Activated T-helper 1 cell treated with anti-CD3 and anti-CD28 coated beads, Interleukin-2, amount 50 U/mL, for 16 hours (primary cell): ENCODE data around the gene ALOX15B.
"Not testable (repeated sequence)": the region's sequence is repeated elsewhere in the genome, so short reads cannot be mapped to it uniquely, and the experiment has no call there.

ENCODE experiments used
- DNase-seq, 2 donors: peaks; one replicate each; pipeline ENCODE4 v3.0.0-alpha.2; 2020; ENCODE audit warnings: low read depth in 1 of 2, low spot score in 1 of 2

ALOX15B gene

DNA sequence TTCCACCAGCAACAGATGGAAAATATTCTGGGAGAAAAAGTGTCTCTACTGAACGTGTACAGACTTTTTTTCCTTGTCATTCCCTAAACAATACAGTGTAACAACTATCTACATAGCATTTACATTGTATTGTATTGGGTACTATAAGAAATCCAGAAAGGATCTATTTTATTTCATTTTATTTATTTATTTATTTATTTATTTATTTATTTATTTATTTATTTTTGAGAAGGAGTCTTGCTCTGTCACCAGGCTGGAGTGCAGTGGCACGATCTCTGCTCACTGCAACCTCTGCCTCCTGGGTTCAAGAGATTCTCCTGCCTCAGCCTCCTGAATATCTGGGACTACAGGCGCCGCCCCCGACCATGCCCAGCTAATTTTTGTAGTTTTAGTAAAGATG, 39.1 kb downstream of the ALOX15B start:
- DNase-seq: not testable (repeated sequence)

DNA sequence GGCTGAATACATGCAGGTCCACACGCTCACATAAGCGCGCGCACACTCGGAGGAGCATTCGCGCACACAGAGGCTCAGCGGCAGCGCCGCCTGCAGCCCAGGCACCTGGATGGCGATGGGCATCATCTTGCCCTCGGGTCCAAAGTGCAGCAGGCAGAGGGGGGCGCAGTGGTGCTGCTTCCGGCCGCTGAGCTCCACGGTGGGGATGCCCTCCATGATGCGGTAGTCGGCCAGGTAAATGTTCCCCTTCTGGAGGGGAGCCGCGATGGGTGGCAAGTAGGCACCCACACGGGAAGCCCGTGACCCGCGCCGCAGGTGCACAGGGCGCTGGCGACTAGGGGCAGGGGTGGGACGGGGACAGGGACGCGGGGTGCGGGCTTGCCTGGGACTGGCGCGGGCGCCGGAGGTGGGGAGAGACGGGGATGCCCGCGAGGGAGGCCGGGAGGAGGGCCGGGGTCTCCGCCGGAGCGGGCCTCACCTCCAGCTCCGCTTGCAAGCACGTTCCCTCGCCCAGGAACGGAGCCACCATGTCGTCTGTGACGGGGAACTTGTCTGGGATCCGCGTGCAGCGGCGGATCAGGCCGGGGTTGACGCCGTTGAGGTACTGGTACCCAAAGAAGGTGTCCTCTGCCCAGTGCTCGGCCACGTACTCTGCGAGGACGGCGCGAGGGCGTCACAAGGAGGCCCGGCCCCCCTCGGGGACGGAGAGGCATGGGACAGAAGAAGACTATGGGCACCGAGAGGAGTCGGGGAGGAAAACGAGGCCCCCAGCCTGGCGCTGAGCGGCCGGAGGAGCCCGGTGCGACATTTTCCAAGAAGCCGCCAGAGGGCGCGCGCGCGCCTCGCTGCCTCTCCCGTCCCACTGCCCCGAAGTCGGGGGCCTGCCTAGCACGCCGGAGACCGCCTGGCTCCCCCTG, 40.7 kb downstream of the ALOX15B start:
- peak; percentile 59 to 71 for DNase-seq

DNA sequence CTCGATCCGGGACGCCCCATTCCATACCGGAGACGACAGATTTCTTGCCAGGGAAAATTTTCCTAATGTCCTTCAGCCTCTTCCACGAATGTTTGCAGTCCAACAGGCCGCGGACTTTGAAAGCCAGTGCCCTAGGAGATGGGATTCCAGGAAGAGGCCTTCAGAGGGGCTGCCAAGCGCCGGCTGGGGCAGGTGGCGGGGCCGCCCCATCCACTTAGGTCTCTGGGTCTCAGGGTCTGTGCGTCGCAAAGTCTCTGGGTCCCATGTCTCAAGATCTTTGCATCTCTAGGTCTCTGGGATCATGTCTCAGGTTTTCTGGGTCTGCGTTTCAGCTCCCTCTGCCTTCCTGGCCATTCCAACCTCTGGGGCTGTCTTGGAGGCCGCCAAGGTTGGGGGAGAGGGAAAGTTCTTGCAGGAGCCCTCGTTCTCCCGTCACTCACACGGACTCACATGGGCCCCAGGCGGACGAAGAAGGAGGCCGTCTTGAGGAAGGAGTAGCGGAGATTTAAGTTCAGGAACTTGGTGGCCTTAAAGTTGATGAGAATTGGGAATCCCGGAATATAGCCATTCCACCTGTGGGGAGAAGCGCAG, 41.4 kb downstream of the ALOX15B start:
- DNase-seq: no peak

DNA sequence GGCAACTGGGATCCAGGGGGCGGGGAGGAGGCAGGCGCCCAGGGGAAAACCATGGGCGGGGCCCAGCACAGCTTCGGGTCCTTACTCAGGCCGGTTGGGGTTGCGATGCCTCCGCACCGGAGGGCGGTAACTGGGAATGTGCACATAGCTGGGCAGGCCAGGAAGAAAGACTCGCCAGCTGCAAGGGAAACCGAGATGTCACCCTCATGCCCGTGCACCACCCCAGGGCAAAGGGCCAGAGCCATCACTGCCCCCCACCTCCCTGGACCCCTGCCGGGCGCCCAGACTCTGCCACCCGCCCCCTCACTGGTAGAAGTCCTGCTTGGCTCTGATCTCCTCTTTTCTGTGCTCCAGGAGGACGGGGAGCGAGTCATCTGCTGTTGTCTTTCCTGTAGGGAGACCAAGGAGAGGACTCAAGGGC, 42.0 kb downstream of the ALOX15B start:
- DNase-seq: no peak

DNA sequence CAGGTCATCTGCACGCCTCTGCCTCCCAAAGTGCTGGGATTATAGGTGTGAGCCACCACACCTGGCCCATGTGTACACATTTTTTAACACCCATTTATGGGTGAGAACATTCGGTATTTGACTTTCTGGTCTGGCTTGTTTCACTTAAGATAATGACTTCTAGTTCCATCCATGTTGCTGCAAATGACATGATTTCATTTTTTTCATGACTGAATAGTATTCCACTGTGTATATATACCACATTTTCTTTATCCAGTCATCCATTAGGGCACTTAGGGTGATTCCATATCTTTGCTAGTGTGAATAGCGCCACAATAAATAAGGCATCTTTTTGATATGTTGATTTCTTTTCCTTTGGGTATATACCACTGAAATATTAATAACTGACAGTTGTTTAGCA, 43.0 kb downstream of the ALOX15B start:
- DNase-seq: no peak

GRCh38 chr17:8082292-8082691, 43.4 kb downstream of the ALOX15B start:
- DNase-seq: no peak

DNA sequence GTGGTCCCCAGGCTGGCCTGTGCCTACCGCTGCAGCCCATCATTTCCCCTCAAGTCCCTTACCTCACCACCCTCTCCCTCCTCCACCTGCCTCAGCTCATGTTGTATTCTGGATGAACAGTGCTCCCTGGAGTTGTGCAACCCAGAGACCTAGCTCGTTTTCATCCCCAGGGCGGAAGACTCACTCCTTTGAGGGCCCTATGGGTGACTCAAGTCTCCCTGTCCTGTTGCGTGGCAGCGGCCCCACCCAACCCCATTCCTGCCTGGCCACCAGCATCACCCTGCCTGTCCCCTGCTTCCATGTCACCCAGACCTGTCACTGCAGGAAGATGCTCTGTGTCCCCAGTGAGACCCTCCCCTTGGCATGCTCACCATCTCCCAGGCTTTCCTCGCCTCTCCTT, 45.4 kb downstream of the ALOX15B start:
- DNase-seq: no peak

DNA sequence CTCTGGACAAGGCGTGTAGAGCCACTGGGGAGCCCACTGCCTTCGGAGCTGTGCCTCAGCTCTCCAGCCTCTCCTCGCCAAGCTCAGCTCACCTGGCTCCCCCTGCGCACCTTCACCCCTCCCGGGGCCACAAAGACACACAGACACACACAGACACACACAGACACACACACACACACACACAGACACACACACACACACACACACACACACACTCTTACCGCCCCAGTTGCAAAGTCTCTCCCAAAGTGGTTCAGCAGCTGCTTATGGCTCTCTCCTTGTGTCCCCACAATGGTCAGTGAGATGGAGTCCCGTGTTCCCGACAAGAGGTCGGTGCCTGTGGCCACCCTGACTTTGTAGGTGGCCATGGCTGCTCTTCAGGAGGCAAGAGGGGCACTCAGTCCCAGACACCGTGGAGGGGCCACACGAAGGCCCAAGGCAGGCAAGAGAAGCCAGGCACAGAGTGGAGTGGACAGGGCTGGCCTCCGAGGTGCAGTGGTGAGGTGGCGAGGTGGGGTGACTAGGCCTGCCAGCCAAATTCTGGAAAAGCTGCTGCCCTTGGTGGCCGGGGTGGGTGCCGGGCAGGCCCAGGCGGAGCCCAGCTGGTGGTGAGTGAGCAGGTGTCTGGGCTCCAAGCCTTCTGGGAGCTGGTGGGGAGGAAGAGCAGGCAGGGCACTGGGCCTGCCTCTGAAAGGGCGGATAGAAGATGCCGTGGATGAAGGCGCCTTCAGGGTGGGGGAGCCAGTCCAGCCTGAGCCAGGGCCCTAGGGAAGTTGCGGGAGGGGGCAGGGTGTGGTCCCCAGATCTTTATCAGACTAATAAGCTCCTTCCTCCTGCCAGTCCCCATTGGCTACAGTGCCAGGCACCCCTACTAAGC, 48.5 kb downstream of the ALOX15B start, which contains the start of gene ALOX12B:
Gene ALOX12B (minus strand): TSS at position 642 of the 877 bp plus-strand sequence. CDS start 274 bp downstream, at position 368.
- no peak for DNase-seq

GRCh38 chr17:8087952-8088230, 49.0 kb downstream of the ALOX15B start:
- DNase-seq: no peak

DNA sequence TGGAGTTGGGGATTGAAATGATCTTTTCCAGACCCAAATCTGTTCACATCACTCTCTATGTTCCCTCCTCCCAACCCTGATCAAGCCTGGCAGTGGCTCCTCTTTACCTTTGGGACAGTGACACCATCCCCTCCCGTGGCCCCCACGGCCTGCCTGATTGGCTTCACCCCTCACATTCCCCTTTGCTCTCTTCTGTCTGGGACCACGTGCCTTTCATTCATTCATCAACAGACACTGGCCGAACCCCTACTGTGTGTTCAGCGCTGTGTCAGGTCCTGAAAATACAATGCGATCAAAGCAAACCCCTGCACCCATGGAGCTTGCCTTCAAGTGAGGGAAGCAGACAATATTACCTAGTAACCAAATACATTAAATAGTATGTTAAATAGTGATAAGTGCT, 50.9 kb downstream of the ALOX15B start:
- DNase-seq: no peak

- no peak for DNase-seq
Measured at GRCh38 chr17:8091033-8091687, 52.3 kb downstream of the ALOX15B start.

- no peak for DNase-seq
Measured at GRCh38 chr17:8095361-8095760, 56.5 kb downstream of the ALOX15B start.

DNA sequence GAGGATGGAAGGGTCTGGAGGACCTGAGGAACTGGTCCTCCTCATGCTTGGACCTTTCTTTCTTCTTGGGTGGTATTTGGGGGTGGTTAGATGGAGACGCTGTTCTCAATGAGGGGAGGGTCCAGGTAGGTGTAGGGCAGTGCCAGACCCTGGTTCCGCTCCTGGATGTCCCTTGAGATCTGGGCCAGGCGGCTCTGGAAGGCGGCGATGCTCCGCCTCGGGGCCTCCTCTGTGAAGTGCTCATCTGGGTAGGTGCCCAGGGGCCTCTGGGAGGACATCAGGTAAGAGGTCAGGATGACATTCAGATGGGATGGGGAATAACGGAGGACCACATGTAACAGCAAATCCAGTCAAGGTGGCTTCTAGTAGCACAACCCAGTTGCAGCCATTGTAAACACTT, 57.7 kb downstream of the ALOX15B start:
- DNase-seq: no peak
